IPS DF 6.9 (cell line): ENCODE results near the gene MAGED2.
"Not testable (repeated sequence)": the region's sequence is repeated elsewhere in the genome, so short reads cannot be mapped to it uniquely, and the experiment has no call there.

Experiments
- DNase-seq: peaks from one replicate; pipeline ENCODE4 v3.0.0-alpha.2; 2013; ENCODE audit warnings: low read depth, low spot score
- H3K27ac ChIP-seq: one replicate; pipeline ENCODE4 v1.5.1; 2013; ENCODE audit warnings: low read length, control low read depth
- H3K27me3 ChIP-seq: 2 replicates; pipeline ENCODE4 v1.6.1; 2013; ENCODE audit warnings: mild to moderate bottlenecking, low read length; ENCODE audit not compliant: control insufficient read depth, insufficient read depth
- H3K36me3 ChIP-seq: 2 replicates; pipeline ENCODE4 v1.6.1; 2013; ENCODE audit warnings: low read length; ENCODE audit not compliant: control insufficient read depth, insufficient read depth
- H3K4me1 ChIP-seq: 2 replicates; pipeline ENCODE4 v1.6.1; 2013; ENCODE audit warnings: low read length; ENCODE audit not compliant: control insufficient read depth, insufficient read depth
- H3K4me3 ChIP-seq: 2 replicates; pipeline ENCODE4 v1.5.1; 2013; ENCODE audit warnings: mild to moderate bottlenecking, low read length
- H3K9me3 ChIP-seq: 2 replicates; pipeline ENCODE4 v1.6.1; 2013; ENCODE audit warnings: low read length, inconsistent platforms; ENCODE audit not compliant: control insufficient read depth, insufficient read depth
- WGBS: extraction: QIAGEN DNeasy Blood & Tissue Kit; methylation state at CpG from one replicate; pipeline ENCODE4 v1.1.7; 2013; ENCODE audit warnings: mixed read lengths, missing lambda C conversion rate; ENCODE audit not compliant: insufficient read length, insufficient coverage; 5-methylcytosine and 5-hydroxymethylcytosine counted together

Gene MAGED2

DNA sequence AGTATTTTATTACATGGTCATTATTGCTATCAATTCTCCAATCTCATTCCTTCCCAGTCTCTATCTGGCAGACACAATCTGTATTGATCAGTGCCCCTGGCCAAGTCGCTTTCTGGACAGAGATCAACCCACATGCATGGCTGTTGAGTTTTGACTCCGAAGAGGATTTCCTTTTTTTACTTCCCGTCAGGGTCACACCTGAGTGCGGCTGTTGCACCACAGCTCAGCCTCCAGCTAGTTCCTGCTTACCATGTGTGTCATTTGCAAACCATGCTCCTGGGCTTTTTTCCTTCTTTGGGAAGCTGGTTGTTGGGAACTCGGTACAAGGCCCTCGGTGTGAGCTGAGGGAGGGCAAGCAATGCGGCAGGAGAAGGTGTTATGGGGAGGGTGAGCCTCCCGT, 11.7 kb downstream of the MAGED2 start:
- no peaks in the 10 kb centered on the region for H3K9me3 ChIP-seq
- no peak overlapping the region for H3K27ac ChIP-seq
- no peaks in the 10 kb centered on the region for H3K4me1 ChIP-seq
- H3K36me3 ChIP-seq, result peaks cover 6% of the 10 kb centered on the region; the same call in 1 of the 2 replicates
- H3K4me3 ChIP-seq, result no peak overlapping the region
- no CpG with 5 or more reads among the region's 8 CpGs for WGBS
- no peaks in the 10 kb centered on the region for H3K27me3 ChIP-seq
- DNase-seq, result no peak

DNA sequence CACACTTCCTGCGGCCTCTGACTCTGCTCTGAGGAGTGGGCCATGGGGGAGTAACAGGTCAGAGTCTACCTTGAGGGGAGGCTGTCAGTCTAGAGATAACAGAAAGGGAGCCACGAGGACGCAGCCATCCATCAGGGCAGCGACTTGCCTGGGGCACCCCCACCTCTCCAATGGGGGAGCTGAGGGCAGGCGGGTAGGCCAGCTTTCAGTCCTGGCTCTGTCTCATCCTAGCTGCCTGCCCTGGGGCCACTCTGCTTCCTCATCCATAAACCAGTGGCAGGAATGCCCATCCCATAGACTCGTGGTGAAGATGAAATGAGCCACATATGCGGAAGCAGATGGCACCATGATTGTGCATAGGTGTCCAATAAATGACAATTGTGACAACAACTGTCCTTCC, 13.2 kb downstream of the MAGED2 start:
- Histone ChIP-seq H3K4me3 (no peak overlapping the region), H3K36me3 (no peaks in the 10 kb centered on the region), H3K9me3 (no peaks in the 10 kb centered on the region), H3K27me3 (no peaks in the 10 kb centered on the region), H3K4me1 (no peaks in the 10 kb centered on the region), H3K27ac (no peak overlapping the region)
- no CpG with 5 or more reads among the region's 7 CpGs for WGBS
- DNase-seq, result no peak

DNA sequence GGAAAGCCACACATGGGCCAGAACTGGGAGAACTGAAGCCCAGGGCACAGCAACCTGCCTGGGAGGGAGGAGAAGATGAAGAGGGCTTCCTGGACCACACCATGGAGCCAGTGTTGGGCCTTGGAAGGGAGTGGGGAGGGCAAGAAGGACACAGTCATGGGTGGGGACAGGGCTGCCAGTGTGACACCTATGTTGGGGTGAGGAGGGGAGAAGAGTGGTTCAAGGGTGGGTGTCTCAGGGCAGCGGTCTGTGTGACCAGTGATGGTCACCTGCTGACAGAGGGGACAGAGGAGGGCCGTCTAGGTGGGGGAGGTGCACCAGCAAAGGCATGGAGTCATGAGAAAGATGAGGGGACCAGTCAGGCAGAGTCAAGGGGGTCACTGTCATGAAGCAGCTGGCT, 13.8 kb downstream of the MAGED2 start:
- no CpG with 5 or more reads among the region's 2 CpGs for WGBS
- Histone ChIP-seq H3K4me3 (no peak overlapping the region), H3K27me3 (no peaks in the 10 kb centered on the region), H3K4me1 (no peaks in the 10 kb centered on the region), H3K36me3 (no peaks in the 10 kb centered on the region), H3K9me3 (no peaks in the 10 kb centered on the region), H3K27ac (no peak overlapping the region)
- DNase-seq, result no peak

GRCh38 chrX:54824195-54824594, 16.6 kb downstream of the MAGED2 start:
- no peak for DNase-seq
- Histone ChIP-seq H3K27me3 (no peaks in the 10 kb centered on the region), H3K4me3 (no peak overlapping the region), H3K27ac (no peak overlapping the region), H3K4me1 (no peaks in the 10 kb centered on the region), H3K36me3 (no peaks in the 10 kb centered on the region), H3K9me3 (no peaks in the 10 kb centered on the region)
- WGBS, result no CpG with 5 or more reads among the region's 5 CpGs

DNA sequence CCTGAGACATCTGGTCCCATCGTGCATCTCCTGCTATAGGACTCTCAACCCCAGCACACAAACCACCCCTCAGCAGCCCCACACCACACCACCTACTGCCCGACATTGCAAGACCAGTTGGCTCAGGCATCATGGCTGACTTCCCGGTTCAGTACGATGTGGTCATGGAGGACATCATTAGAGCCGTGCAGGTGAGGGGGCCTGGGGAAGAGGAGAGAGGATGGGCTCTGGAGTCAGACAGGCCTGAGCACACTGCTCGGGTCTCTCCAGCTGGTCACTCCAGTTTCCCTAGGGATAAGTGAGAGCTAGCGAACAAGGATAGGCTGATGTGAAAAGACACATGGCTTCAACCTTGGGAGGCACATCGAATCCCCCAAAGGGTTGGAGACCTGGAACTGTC, 17.2 kb downstream of the MAGED2 start:
- Histone ChIP-seq H3K9me3 (no peaks in the 10 kb centered on the region), H3K4me3 (no peak overlapping the region), H3K4me1 (no peaks in the 10 kb centered on the region), H3K27ac (no peak overlapping the region), H3K27me3 (no peaks in the 10 kb centered on the region), H3K36me3 (no peaks in the 10 kb centered on the region)
- DNase-seq, result no peak
- no CpG with 5 or more reads among the region's 8 CpGs for WGBS

- no peak overlapping the region for H3K4me3 ChIP-seq
- no peak for DNase-seq
- no CpG with 5 or more reads among the region's 8 CpGs for WGBS
These were observed 18.3 kb downstream of the MAGED2 start for GRCh38 chrX:54825716-54826438.

GRCh38 chrX:54826598-54826997, 19.1 kb downstream of the MAGED2 start:
- H3K36me3 ChIP-seq, result no peaks in the 10 kb centered on the region
- H3K9me3 ChIP-seq, result no peaks in the 10 kb centered on the region
- no peak for DNase-seq
- no peaks in the 10 kb centered on the region for H3K27me3 ChIP-seq
- no peak overlapping the region for H3K27ac ChIP-seq
- no CpG with 5 or more reads among the region's 4 CpGs for WGBS
- H3K4me1 ChIP-seq, result no peaks in the 10 kb centered on the region
- no peak overlapping the region for H3K4me3 ChIP-seq

More at GRCh38 chrX:54825716-54826438, 18.3 kb downstream of the MAGED2 start:
- Histone ChIP-seq H3K4me1 (no peaks in the 10 kb centered on the region), H3K36me3 (no peaks in the 10 kb centered on the region), H3K27ac (no peak overlapping the region), H3K9me3 (no peaks in the 10 kb centered on the region), H3K27me3 (no peaks in the 10 kb centered on the region)

- no peaks in the 10 kb centered on the region for H3K9me3 ChIP-seq
- no peak for DNase-seq
- H3K27ac ChIP-seq, result no peak overlapping the region
- H3K4me3 ChIP-seq, result no peak overlapping the region
- peaks cover 1% of the 10 kb centered on the region; the same call in 1 of the 2 replicates for H3K4me1 ChIP-seq
- H3K27me3 ChIP-seq, result no peaks in the 10 kb centered on the region
- no peaks in the 10 kb centered on the region for H3K36me3 ChIP-seq
- WGBS, result no CpG with 5 or more reads among the region's 3 CpGs
These were observed 31.0 kb downstream of the MAGED2 start for GRCh38 chrX:54838583-54838982.

- WGBS, result no CpG with 5 or more reads among the region's 3 CpGs
- H3K27me3 ChIP-seq, H3K9me3 ChIP-seq, DNase-seq, H3K36me3 ChIP-seq, H3K4me1 ChIP-seq, H3K4me3 ChIP-seq, H3K27ac ChIP-seq: not testable (repeated sequence)
These were observed 33.8 kb downstream of the MAGED2 start for GRCh38 chrX:54841184-54841874.

GRCh38 chrX:54842607-54843006, 35.1 kb downstream of the MAGED2 start:
- Histone ChIP-seq H3K9me3 (no peaks in the 10 kb centered on the region), H3K36me3 (no peaks in the 10 kb centered on the region), H3K27ac (no peak overlapping the region), H3K4me1 (peaks cover 1% of the 10 kb centered on the region; the same call in 1 of the 2 replicates), H3K27me3 (no peaks in the 10 kb centered on the region), H3K4me3 (no peak overlapping the region)
- no CpG with 5 or more reads among the region's 1 CpG for WGBS
- DNase-seq, result no peak
